Activated T-cell treated with anti-CD3 and anti-CD28 coated beads, Interleukin-2, amount 50 U/mL, for 48 hours (primary cell): ENCODE results near the gene KRT71.
A peak's percentile ranks its signal among the peaks of the same experiment; 100 is the strongest.
"Not testable (repeated sequence)": the region's sequence is repeated elsewhere in the genome, so short reads cannot be mapped to it uniquely, and the experiment has no call there.

ENCODE experiments used
- DNase-seq, 2 experiments: peaks; one replicate each; pipeline ENCODE4 v3.0.0-alpha.2; 2020

Gene KRT71

DNA sequence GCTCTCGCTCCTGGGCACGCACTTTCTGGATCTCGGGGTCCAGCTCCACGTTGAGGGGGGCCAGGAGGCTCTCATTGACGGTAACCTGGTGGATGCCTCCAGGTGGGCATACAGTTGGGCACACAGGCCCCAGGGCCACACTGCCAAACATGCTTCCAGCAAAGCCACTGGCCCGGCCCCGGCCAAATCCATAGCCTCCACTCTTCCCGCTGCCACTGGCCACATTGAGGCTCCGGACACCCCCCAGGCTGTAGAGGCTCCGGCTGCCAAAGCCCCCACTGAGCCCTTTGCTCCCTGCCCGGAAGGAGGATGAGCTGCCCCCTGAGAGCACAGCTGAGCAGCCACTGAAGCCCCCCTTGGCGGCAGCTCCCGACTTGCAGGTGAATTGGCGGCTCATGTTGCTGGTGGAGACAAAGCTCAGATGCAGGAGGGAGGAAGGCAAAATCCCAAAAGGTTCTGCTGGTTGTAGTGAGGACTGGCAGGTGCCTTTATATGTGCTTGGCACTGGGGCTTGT is at the start of gene KRT71:
Gene KRT71 (minus strand): TSS at position 465 of the 515 bp plus-strand sequence. CDS start 68 bp downstream, at position 397.
- DNase-seq: no peak

DNA sequence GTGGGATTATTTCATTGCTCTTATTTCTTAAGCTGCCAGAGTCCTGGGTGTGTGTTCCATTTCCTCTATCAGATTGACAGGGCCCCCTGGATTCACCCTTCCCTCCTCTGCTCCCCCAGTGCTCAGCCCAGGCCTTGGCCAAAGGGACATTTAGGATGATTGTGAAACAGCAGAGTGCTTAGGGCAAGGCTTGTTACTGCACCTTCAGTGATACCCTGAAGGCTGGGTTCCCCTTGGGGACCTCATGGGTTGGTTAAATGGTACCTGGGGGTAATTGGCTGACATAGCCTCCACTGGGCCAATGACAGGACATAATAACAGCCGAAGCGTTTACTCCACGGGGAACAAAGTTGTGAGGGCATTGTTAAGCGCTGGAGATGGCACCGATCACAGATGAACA is 49.6 kb upstream of the KRT71 start:
- peak; percentile 9 to 12 for DNase-seq

DNA sequence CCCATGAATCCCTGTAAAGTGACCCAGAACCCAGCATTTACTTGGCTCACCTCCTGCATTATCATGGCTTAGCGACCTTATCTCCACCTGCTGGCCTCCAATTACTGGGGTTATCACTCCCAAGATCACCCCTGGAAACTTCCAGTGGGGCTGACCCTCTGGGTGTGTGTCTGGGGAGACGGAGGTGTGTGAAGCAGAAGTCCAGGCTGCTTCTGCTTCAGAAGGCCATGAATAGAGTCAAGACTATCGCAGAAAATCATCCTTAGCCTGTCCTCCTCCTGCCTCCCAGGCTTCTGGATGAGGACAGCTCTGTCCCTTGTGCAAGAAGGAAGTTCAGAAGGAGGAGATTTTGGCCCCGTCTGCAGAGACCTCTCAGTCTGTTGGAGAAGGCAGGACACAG is 48.7 kb upstream of the KRT71 start:
- DNase-seq: peak; percentile 5 to 11

DNA sequence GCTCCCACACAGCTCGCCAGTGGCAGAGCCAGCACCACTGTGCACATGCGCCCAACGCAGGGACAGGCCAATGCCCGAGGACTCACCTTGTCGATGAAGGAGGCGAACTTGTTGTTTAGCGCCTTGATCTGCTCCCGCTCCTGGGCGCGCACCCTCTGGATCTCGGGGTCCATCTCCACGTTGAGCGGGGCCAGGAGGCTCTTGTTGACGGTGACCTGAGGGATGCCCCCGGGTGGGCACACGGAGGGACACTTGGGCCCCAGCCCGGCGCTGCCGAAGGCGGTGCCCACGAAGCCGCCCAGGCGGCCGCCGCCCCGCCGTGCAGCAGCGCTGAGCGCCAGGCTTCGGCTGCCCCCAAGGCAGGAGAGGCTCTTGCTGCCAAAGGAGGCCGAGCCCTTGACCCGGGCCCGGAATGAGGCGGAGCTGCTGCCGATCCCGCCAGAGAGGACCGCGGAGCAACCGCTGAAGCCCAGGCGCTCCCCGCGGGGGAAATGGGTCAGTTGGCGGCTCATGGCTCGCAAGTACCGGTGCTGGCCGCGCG is 48.1 kb upstream of the KRT71 start, which contains the start of gene KRT72:
Gene KRT72 (minus strand): TSS at position 523 of the 541 bp plus-strand sequence. CDS start 11 bp downstream, at position 512.
- DNase-seq: peak; percentile 7 to 10

DNA sequence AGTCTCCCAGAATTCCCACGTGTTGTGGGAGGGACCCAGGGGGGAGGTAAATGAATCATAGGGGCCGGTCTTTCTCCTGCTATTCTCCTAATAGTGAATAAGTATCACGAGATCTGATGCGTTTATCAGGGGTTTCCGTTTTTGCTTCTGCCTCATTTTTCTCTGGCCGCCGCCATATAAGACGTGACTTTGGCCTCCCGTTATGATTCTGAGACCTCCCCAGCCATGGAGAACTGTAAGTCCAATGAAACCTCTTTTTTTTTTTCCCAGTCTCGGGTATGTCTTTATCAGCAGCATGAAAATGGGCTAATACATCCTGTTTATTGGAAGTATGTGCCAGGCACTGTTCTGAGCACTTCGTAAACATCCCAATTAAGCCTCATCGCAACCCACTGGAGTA is 47.5 kb upstream of the KRT71 start:
- no peak for DNase-seq

DNA sequence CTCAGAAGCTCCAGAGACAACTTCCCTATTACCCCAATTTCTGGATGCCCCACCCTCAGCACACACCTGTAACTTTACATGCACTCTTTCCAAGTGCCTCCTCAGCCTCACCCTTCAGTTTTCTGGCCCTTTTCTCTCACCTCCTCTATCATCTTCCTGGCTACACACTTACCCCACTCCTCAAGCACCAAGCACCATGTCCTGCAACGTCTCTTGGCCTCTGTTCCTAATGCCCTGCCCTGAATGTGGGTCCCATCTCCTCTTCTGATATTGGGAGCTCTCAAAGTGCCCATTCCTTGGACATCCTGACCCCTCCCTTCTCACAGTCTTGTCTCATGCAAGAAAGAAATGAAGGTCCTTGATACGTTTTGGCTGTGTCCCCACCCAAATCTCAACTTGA is 47.1 kb upstream of the KRT71 start:
- DNase-seq: no peak

DNA sequence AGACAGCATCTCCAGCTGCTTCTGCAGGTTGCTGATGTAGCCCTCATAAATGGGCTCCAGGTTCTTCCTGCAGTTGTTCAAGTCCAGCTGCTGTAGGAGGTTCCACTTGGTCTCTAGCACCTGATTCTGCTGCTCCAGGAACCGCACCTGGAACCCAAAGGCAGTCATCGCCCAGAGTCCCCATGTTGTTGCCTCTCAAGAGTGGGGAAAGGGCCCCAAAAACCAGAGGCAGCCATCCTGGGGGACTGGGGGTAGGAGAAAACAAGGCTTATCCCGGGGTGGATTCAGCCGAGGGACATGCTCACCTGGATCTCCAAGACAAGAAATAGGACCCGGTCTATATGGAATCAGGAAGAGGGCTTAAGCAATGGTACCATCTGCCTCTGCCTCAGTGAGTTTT is 46.0 kb upstream of the KRT71 start:
- peak in 1 of 2 experiments; percentile 3 for DNase-seq

DNA sequence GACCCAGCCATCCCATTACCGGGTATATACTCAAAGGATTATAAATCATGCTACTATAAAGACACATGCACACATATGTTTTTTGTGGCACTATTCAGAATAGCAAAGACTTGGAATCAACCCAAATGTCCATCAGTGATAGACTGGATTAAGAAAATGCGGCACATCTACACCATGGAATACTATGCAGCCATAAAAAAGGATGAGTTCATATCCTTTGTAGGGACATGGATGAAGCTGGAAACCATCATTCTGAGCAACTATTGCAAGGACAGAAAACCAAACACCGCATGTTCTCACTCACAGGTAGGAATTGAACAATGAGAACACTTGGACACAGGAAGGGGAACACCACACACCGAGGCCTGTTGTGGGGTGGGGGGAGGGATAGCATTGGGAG is 41.3 kb upstream of the KRT71 start:
- not testable (repeated sequence) for DNase-seq

DNA sequence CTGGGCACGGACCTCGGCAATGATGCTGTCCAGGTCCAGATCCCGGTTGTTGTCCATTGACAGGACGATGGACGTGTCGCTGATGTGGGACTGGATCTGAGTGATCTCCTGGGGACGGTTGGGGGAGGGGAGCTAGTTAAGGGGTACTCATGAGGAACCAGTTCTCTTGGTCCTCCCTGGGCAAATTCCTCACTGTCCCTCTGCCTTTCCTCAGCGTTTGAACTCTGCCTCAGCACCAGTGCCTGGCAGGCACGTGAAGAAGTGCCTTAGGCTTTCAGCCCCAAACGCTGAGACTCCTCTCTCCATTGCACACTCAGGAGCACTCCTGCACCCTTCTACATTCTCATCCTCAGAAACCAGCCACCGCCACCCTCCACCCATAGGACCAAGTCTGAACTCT is 38.6 kb upstream of the KRT71 start:
- DNase-seq: no peak

DNA sequence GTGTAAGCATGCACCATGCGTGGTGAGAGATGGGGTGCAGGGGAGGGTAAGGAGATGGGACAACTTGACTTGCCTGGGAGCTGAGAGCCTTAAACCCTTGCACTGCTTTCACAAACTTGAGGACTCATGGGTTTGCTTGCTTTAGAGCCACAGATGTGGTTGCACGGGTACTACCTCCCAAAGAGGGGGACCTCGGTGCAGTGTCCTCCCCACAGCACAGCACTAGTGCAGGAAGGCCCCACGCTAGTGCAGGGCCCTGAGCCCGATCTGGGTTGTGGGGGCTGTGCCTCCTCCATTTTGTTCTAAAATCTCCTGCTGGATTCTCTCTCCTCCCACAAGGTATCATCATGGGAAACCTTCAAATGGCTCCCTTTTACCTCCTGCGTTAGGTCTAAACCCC is 37.1 kb upstream of the KRT71 start:
- DNase-seq: no peak

DNA sequence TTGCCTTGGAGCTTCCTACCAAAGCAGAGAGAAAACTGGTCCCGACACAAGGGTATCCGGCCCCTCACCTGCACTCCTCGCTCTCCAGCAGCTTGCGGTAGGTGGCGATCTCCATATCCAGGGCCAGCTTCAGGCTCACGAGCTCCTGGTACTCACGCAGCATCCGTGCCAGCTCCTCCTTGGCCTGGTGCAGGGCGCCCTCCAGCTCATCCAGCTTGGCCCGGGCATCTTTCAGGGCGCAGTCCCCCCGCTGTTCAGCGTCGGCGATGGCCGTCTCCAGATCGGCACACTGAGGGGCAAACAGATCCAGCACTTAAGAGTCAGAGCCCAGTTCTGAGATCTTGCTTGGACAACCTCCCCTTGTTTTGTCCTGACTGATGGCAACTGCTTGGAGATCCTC is 34.6 kb upstream of the KRT71 start:
- DNase-seq: no peak

DNA sequence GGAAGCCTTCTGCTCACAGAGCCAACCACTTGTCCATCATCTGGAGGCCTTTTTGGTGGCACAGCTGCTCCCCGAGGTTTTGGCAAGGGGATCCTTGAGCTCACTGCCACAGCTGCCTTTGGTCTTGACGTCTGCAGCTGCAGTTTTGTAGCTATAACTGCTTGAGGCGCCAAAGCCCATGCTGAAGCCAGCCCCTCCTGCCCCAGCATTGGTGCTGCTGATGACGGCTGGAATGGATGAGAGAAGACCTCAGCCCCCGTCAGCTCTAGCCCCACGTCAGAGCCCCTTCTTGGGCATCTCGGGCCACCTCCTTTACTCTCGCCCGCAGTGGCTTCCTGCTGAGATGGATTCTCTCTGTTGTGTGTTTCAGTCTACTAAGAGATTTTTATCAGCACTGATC is 33.0 kb upstream of the KRT71 start:
- DNase-seq: peak; percentile 33 to 41

DNA sequence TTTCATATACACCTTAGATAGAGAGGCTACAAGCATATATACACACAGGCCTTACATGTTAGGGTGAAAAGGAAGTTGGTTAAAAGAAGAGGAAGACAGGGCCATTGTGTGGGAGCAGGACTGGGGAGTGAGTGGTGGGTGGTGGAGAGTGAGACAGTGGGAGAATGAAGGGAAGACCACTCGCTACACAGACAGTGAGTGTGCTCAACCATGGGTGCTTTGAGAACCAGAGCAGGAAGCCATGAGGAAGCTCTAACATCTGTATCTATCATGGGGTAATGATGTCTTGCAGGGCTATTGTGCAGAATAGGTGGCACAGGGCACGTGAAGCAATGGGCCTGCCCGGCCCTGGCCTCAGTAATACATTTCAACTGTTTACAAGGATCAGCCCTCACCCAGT is 32.1 kb upstream of the KRT71 start:
- no peak for DNase-seq

DNA sequence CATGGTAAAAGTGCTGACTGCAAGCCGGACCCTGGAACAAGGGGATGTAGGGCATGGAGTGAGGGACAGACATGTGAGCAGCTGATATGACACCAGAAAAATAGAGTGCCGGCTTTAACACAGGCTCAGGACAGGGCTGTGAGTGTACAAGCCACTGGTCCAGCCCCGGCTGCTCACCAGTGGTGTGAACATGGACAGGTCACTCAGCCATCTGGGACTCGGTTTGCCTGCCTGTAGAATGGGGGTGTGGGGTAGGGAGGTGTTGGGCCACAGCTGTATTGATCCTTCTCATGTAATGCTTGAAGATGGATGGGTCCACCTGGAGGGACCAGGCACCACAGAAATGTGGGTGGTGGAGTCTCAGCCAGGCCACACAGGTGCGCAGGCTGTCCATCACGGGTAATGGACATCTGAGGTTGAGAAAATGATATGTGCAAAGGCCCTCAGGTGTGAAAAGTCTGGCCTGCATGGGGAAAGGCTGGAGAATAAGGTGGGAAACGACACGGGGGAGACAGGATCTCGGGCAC is 31.3 kb upstream of the KRT71 start:
- no peak for DNase-seq

DNA sequence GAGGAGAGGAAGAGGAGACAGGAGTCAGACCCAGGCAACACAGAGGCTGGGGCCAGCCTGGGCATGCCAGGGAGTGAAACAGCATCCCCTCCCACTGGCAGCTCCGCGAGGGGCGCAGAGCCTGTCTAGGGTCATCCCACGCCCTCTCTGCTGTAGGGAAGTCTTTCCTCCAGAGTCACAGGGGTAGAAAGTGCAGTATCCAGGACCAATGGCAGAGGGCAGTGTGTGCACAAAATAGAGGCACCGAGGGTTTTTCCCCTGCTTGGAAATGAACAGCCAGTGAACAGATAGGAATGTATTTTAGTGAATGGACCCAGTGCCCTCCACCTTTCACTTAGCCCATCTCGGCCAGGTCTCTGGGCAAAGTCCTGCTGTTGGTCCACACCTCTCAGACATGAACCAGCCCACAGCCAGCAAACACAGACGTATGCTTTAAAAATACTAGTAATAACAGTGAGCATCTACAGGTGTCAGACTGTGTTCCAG is 30.1 kb upstream of the KRT71 start:
- DNase-seq: peak; percentile 78 to 81

DNA sequence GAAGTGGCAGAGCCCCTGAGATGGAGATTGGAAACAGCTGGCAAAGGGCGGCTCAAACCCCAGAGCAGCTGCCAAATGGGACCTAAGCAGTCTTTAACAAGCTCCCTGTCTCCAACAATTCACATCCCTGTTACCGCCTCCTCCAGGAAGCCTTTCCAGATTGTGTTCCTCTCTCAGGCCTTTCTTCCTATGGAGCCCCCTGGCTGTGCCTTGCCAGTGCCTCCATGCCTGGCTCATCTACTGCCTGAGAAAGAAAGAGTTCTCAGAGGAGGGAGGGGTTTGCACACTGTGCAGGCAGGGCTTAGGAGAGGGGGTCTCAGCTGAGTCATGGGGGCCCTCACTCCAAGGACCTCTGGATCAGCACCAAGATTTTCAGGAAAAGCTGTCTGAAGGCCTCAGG is 29.5 kb upstream of the KRT71 start:
- no peak for DNase-seq

DNA sequence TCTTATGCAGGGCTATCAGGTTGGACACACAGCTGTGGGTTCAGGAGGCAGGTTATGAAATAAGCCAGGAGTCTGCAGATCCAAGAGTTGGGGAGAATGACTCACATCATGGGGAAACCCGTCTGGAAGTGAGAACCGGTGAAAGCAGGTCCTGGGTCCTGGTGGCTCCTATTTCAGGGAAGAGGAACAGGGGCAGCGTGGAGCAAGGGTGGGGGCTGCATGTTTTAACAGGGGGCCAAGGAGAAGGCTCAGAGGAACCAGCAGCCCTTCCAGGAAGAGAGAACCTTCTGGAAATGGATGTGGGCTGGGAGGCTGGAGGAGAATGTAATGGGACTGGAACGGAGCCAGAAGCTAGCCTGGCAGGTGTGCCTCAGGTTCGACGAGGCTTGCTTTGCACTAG is 28.5 kb upstream of the KRT71 start:
- DNase-seq: no peak

DNA sequence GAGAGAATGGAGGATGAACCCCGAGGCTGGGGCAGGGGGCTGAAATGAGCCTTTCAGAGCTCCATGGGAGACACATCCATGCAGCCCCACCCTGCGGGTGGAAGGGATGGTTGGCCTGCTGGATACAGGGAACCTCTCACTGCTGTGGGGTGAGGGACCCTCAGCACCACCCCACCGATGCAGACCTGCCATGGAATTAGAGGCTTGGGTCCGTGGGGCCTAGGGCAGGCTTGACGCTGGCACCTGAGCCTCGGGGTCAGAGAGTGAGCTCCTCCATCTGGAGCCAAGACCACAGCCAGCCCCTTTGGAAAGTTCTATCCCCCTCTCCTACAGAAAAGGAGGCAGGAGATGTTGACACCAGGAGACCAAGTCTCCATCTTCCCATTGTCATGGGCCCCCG is 28.1 kb upstream of the KRT71 start:
- no peak for DNase-seq

DNA sequence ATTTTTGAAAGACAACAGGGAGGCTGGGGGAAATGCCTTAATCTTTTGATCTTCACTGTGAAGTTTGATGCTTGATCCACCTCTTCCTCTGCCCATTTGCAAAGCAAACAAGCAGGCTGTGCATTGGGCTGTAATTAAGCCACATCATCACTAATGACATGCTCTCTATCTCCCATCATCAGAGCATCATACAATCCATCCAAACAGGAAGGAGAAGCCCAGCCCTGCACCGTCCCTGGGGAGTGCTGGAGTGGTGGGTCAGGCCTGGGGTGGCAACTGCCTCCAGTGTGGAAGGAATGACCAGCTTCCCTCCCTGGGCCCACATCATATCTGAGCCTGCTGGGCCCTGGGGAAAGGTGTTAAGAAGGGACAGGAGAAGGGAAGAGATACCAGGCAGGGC is 27.6 kb upstream of the KRT71 start:
- DNase-seq: no peak

DNA sequence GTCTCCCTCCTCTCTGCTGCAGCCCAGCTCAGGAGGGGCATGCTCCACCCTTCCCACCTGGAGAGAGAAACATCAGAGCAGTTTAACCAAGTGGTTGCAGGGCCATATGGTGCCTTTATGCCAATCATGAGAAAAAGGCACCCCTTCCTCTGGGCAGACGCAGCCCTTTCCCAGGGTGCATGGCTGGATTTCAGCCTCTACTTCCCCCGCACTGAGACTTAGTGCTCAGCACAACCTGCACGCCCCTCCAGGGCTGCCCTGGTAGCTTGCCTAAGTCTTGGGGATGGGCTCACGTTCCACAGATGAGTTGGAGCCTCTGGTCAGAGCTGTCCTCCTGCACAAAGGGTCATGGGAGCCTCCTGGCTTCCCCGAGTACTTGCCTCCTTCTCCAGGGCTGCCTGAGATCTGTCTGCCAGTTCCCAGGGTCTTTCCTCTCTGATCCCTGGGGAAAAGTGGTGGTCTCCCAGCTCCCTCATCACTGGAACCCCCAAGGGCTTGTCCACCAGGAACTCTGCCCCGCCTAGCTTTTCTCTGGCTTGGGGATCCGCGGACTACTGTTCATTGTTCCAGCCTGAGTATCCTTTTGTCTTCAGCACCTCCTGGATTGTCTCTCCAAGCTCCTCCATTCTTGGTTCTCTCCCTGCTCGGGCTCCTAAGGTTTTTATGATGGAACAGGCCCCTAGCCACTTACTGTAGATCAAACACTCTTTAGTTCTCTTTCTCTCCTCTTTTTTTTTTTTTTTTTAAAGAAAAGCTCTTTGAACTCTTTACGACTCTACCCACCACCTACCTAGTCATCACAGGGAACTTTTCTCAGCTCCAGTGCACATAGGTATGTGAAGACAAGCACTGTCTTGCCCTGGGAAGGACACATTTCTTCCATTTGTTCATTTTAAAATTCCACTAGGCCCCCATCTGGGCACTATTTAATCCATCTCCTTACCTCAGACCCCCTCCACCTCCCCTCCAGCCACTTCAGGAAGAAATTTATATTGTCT is 26.8 kb upstream of the KRT71 start:
- no peak for DNase-seq

DNA sequence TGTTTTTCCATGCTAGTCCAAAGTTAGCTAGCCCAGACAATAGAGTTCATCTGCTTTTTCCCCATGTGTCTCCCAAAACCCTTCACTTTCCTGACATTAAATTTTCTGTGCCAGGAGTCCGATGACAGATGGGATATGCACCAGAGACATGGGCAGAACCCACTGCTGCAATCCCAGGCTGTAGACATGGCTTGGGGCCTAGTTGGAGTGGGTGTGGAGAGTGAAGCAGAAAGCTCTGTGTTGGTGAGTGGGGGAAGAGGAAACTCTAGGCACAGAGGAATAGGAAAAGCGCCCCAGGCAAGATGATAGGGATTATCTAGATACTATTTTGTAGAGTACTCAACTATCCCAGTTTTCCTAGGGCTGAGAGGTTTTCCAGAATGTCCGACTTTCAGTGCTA is 25.5 kb upstream of the KRT71 start:
- DNase-seq: no peak

DNA sequence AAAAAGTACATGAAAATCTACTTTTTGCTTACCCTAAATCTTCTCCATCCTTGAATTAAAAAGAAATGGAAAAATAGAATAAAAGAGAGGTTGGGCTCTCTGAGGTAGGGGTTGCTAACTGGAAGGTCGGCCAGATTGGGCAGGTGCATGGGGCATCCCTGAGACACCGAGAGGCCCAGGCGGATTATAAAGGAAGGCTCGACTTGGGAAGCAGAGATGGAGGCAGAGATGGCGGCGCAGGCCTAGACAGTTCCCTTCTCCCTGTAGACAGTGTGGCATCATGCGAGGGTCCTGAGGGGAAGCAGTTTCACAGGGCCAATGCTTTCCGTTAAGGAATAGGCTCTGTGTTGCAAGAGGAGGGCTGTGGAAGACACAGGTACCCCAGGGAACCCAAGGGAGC is 24.4 kb upstream of the KRT71 start:
- DNase-seq: no peak

DNA sequence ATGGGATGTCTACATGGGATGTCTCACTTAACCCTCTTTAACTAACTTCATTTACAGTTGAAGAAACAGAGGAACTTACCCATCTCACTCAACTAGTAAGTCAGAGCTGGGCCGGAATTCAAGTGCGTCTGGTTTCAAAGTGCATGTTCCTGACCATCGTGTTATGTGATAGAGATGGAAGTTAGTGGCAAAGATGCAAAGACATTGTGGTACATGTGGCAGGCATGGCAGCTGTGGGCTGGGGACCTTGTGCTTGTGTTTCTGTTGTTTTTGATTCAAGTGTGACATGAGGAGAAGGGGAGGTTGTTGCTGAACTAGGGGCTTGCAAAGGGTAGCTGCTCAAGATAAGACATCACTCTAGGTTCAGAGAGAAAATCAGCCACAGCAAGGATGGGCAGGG is 23.0 kb upstream of the KRT71 start:
- no peak for DNase-seq

DNA sequence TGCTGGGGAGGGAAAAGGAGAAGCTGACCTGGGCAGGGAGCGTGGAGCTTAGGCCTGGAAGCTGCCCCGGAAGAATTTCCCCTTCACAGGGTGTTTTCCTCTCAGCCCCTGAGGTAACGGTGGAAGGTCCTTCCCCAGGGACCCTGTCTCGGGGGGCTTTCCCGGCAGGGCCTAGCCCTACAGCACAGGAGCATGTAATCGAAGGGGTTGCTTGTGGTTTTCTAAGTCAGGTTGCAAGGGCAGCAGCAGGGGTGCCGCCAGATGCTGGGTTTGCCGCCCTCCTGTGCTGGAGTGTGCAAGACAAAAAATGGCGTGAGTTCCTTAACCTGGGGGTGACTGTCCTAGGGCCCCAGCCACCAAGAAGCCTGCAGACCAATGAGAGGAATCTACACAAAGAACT is 22.3 kb upstream of the KRT71 start:
- no peak for DNase-seq
